A549 (cell line): ENCODE data around the gene CDC42EP4. TPM values are rescaled to one million over a fixed set of nuclear protein-coding genes. Genes with fewer than 3 reads are reported as not detected.

Experiments used
- ATAC-seq, 2 experiments: fragments of 200-7000 bp in 1 of 2; fragments of >200 bp in 1 of 2; cut with Nextera tagmentation in 1 of 2; cut with Tn5 transposase in 1 of 2; 3 replicates each; pipeline versions ENCODE4 v1.8.0 to v1.9.1; 2018 to 2020; ENCODE audit warnings: mild to moderate bottlenecking in 1 of 2, moderate library complexity in 1 of 2
- CTCF ChIA-PET: fragments of 300-600 bp; sonication (Branson Sonifier 250); formaldehyde crosslinking; extraction: SDS; loops from one replicate; lab custom pipeline; 2021; ENCODE audit warnings: antibody characterized with exemption, inconsistent platforms; lab: Yijun Ruan, JAX
- POLR2A ChIA-PET: fragments of 350-600 bp; formaldehyde crosslinking; extraction: SDS; loops from one replicate; lab custom pipeline; 2021; ENCODE audit warnings: antibody characterized with exemption, inconsistent platforms; lab: Yijun Ruan, JAX
- DNase-seq, 2 experiments: peaks; one replicate each; pipeline versions ENCODE4 v3.0.0 to v3.0.0-alpha.2; 2011 to 2016; ENCODE audit warnings: low read depth in 1 of 2, low spot score in 1 of 2
- FAIRE-seq: peaks from 2 replicates; lab custom pipeline; 2011; peaks lifted over from hg19 to GRCh38; lab: Jason Lieb, UNC
- H3K27ac ChIP-seq, 2 experiments: fragments of >200 bp; sonication (Bioruptor Twin); formaldehyde crosslinking; 3 replicates each; pipeline ENCODE4 v1.5.1; 2016 to 2017
- H3K4me1 ChIP-seq: fragments of >200 bp; sonication (Bioruptor Twin); formaldehyde crosslinking; 3 replicates; pipeline ENCODE4 v1.6.1; 2016
- H3K4me2 ChIP-seq: fragments of >200 bp; sonication (Bioruptor Twin); formaldehyde crosslinking; 3 replicates; pipeline ENCODE4 v1.6.1; 2016
- H3K4me3 ChIP-seq: fragments of >200 bp; sonication (Bioruptor Twin); formaldehyde crosslinking; 3 replicates; pipeline ENCODE4 v1.5.1; 2016
- H3K9me3 ChIP-seq: fragments of >200 bp; sonication (Bioruptor Twin); formaldehyde crosslinking; 3 replicates; pipeline ENCODE4 v1.6.1; 2016
- BHLHE40 ChIP-seq: IDR thresholded peaks from 2 replicates; pipeline ENCODE4 v1.6.1; 2012; ENCODE audit warnings: low read depth, low read length, inconsistent platforms
- CBX2 ChIP-seq: fragments of 200-600 bp; sonication (generic); IDR thresholded peaks from 2 replicates; pipeline ENCODE4 v1.6.1; 2016; ENCODE audit warnings: low read depth, mild to moderate bottlenecking, borderline replicate concordance
- CBX8 ChIP-seq: fragments of 200-600 bp; sonication (generic); IDR thresholded peaks from 2 replicates; pipeline ENCODE4 v1.6.1; 2016
- ESRRA ChIP-seq: fragments of 150-350 bp; IDR thresholded peaks from 2 replicates; pipeline ENCODE4 v1.6.1; 2014; ENCODE audit warnings: mild to moderate bottlenecking, low read length, borderline replicate concordance
- GATA3 ChIP-seq: IDR thresholded peaks from 2 replicates; pipeline ENCODE4 v1.6.1; 2012; ENCODE audit warnings: borderline replicate concordance
- HDAC2 ChIP-seq: fragments of 200-600 bp; sonication (generic); IDR thresholded peaks from 2 replicates; pipeline ENCODE4 v1.6.1; 2016
- HOXA7 ChIP-seq: fragments of 250-450 bp; sonication (Bioruptor Pico); IDR thresholded peaks from 2 replicates; pipeline ENCODE4 v1.5.0; 2020; ENCODE audit warnings: mild to moderate bottlenecking, moderate library complexity
- HOXB5 ChIP-seq: fragments of 250-450 bp; sonication (Bioruptor Pico); IDR thresholded peaks from 2 replicates; pipeline ENCODE4 v1.5.0; 2020; ENCODE audit warnings: mild to moderate bottlenecking, moderate library complexity
- JUN ChIP-seq, 2 experiments: fragments of >200 bp; sonication (Bioruptor Twin); formaldehyde crosslinking; IDR thresholded peaks; 2 replicates in 1 of 2; 3 replicates in 1 of 2; pipeline ENCODE4 v1.6.1; 2016 to 2017
- JUNB ChIP-seq: fragments of >200 bp; sonication (Bioruptor Twin); formaldehyde crosslinking; IDR thresholded peaks from 2 replicates; pipeline ENCODE4 v1.6.1; 2016
- KDM1A ChIP-seq: fragments of 200-600 bp; sonication (generic); IDR thresholded peaks from 2 replicates; pipeline ENCODE4 v1.6.1; 2016; ENCODE audit warnings: low read depth, mild to moderate bottlenecking
- KDM5A ChIP-seq: fragments of 200-600 bp; sonication (generic); IDR thresholded peaks from 2 replicates; pipeline ENCODE4 v1.6.1; 2016; ENCODE audit warnings: antibody characterized with exemption, mild to moderate bottlenecking
- MAX ChIP-seq: IDR thresholded peaks from 2 replicates; pipeline ENCODE4 v1.6.1; 2012
- MAZ ChIP-seq: fragments of 150-350 bp; IDR thresholded peaks from 2 replicates; pipeline ENCODE4 v1.6.1; 2014; ENCODE audit warnings: antibody characterized with exemption, low read depth, low read length, borderline replicate concordance
- NFE2L2 ChIP-seq: fragments of 150-350 bp; conservative IDR thresholded peaks from 2 replicates; pipeline ENCODE4 v1.6.1; 2014; ENCODE audit warnings: low read length
- NR3C1 ChIP-seq: fragments of >200 bp; sonication (Bioruptor Twin); formaldehyde crosslinking; IDR thresholded peaks from 3 replicates; pipeline ENCODE4 v1.6.1; 2017
- PBX3 ChIP-seq: IDR thresholded peaks from 2 replicates; pipeline ENCODE4 v1.6.1; 2012
- PHF8 ChIP-seq: fragments of 200-600 bp; sonication (generic); IDR thresholded peaks from 2 replicates; pipeline ENCODE4 v1.6.1; 2016; ENCODE audit warnings: low read depth, mild to moderate bottlenecking, antibody characterized with exemption, moderate library complexity, borderline replicate concordance
- RARB ChIP-seq: fragments of 250-450 bp; sonication (Bioruptor Pico); IDR thresholded peaks from 2 replicates; pipeline ENCODE4 v1.8.0; 2021; ENCODE audit warnings: mild to moderate bottlenecking, moderate library complexity
- RCOR1 ChIP-seq: fragments of 150-350 bp; IDR thresholded peaks from 2 replicates; pipeline ENCODE4 v1.6.1; 2014; ENCODE audit warnings: antibody characterized with exemption, low read length, low read depth
- ZNF302 ChIP-seq: fragments of 250-450 bp; sonication (Bioruptor Pico); IDR thresholded peaks from 2 replicates; pipeline ENCODE4 v1.9.0; 2021; ENCODE audit warnings: inconsistent platforms, mild to moderate bottlenecking, moderate library complexity
- WGBS: methylation state at CpG from one replicate; pipeline ENCODE4 v1.1.6; 2017; ENCODE audit errors: missing lambda C conversion rate; 5-methylcytosine and 5-hydroxymethylcytosine counted together
- polyA plus RNA-seq, 4 experiments: library from polyadenylated mRNA; depleted of rRNA in 3 of 4; stranded (reverse); fragments of >200 nt; fragmentation: RNase III in 1 of 4; extraction: RNeasy Plus Mini Kit Qiagen cat#74134 plus additional on column Dnase treatment in 1 of 4; gene quantifications; 2 replicates in 3 of 4; 3 replicates in 1 of 4; pipeline ENCODE4 v1.2.3, GENCODE V29; 2011 to 2017

Gene CDC42EP4
- polyA plus RNA-seq, 2 of the 4 experiments (the other 2 are of a cell fraction): 33.8 to 65.7 TPM

- TF ChIP-seq RCOR1: no peak
- 0 out of 5 replicates have a peak, but pooled peaks of 1 of the 2 experiments have one; percentile 20 for TF ChIP-seq JUN (IDR thresholded peaks at IDR 0.05)
- TF ChIP-seq CBX8: no peak
- TF ChIP-seq MAZ: 0 out of 2 replicates have a peak, but pooled peaks have one; percentile 28
- peak; percentile 70; the same call in 1 of the 2 replicates for TF ChIP-seq GATA3
- TF ChIP-seq ESRRA: peak; percentile 88
- 0 out of 2 replicates have a peak, but pooled peaks have one; percentile 3 for TF ChIP-seq NFE2L2
- TF ChIP-seq MAX: peak; percentile 73
- TF ChIP-seq CBX2: no peak
- no peak for TF ChIP-seq PBX3
These were observed 23.1 kb downstream of the CDC42EP4 start (continued) for GRCh38 chr17:73288534-73289302.

GRCh38 chr17:73286863-73287296, 24.9 kb downstream of the CDC42EP4 start:
- no peak for FAIRE-seq
- ChIA-PET CTCF (interaction anchor here (0.6 to 9.1 kb wide), 5 partner anchors 21 to 920 kb away, joined by 3 to 72 read pairs (median 8); partner anchors contain the start of gene CDC42EP4), POLR2A (no interaction called here)
- Histone ChIP-seq H3K4me2 (peak overlapping the region; percentile 79), H3K4me3 (no peak overlapping the region), H3K4me1 (peaks cover 60% of the 10 kb centered on the region), H3K9me3 (no peaks in the 10 kb centered on the region), H3K27ac (peak overlapping the region; percentile 29 to 91; a peak in 4 of 6 replicates)
- no peak for ATAC-seq
- DNase-seq: no peak
- TF ChIP-seq PHF8 (no peak), HOXB5 (CRISPR knock-in tag) (no peak), KDM1A (peak; percentile 28; the same call in 1 of the 2 replicates), BHLHE40 (no peak), HOXA7 (no peak), ZNF302 (no peak), RARB (CRISPR knock-in tag) (no peak), JUNB (no peak)
- 62% methylated on average over 8 of the region's 8 CpGs for WGBS

- Histone ChIP-seq H3K4me3 (no peak overlapping the region), H3K4me2 (peak overlapping the region; percentile 79), H3K27ac (peak overlapping the region in 1 of 2 experiments; percentile 91; a peak in 4 of 6 replicates), H3K4me1 (peaks cover 53% of the 10 kb centered on the region), H3K9me3 (no peaks in the 10 kb centered on the region)
- ATAC-seq: no peak
- TF ChIP-seq NR3C1 (no peak), NFE2L2 (no peak), KDM5A (no peak), GATA3 (no peak), HDAC2 (no peak)
- POLR2A ChIA-PET: no interaction called here
- no peak for FAIRE-seq
- CTCF ChIA-PET: interaction anchor here (0.6 to 9.1 kb wide), 4 partner anchors 25 to 921 kb away, joined by 3 to 72 read pairs (median 8); no protein-coding TSS in a partner anchor
- WGBS: 92% methylated on average over 52 of the region's 52 CpGs
- no peak for DNase-seq
These were observed 25.6 kb downstream of the CDC42EP4 start for GRCh38 chr17:73285916-73286862.
